GM12892 (cell line): Measurements from ENCODE around the gene ANXA4.

Experiments used
- POLR2A ChIP-seq: IDR thresholded peaks from 2 replicates; pipeline ENCODE4 v1.6.1; 2011; ENCODE audit warnings: low read depth, low read length, control low read depth
- POLR2AphosphoS5 ChIP-seq: IDR thresholded peaks from 2 replicates; pipeline ENCODE4 v1.6.1; 2011; ENCODE audit warnings: low read depth, low read length, control low read depth
- TAF1 ChIP-seq: IDR thresholded peaks from 2 replicates; pipeline ENCODE4 v1.6.1; 2011; ENCODE audit warnings: low read depth, mild to moderate bottlenecking, control low read depth, low read length, borderline replicate concordance

- TF ChIP-seq POLR2AphosphoS5 (no peak), POLR2A (no peak), TAF1 (no peak)
Measured at GRCh38 chr2:69830045-69830905, 88.3 kb downstream of the ANXA4 start.
